Upper lobe of left lung (tissue), 4 donors: Measurements from ENCODE around the gene TSPOAP1.

Experiments
- POLR2A ChIP-seq, 4 donors: fragments of 450-650 bp; IDR thresholded peaks; one replicate each; pipeline ENCODE4 v1.5.1; 2016 to 2017; ENCODE audit warnings: antibody characterized with exemption in 4 of 4, mild to moderate bottlenecking in 2 of 4
- POLR2AphosphoS5 ChIP-seq, 2 donors: sonication (generic); formaldehyde crosslinking; IDR thresholded peaks; one replicate each; pipeline ENCODE4 v1.5.1; 2017; ENCODE audit warnings: antibody characterized with exemption in 2 of 2

DNA sequence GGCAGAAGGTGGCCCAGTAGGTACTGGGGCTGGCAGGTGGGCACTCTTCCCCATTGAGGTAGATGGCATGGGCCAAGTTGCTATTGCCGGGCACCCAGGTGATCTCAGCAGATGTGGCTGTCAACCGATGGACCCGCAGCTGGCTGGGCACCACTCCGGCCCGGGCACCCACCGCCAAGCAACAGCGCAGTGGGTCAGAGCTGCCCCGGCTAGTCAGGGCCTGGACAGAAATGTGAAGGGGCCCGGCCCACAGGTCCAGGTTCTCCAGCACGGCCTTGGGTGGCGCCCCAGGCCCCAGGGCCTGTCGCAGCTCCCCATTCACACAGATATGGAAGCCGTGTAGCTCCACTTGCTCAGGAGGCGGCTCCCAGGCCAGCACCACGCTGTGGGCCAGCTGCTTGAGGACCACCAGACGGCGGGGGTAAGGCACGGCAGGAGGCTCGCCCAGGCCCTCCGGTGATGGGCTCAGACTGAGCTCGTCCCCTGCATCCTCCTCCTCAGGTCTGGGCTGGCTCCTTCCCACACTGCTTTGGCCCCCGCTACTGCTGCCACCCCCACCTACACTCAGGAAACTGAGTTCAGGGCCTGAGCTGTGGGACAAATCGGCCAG lies 16.5 kb downstream of the TSPOAP1 start:
- TF ChIP-seq POLR2A (IDR thresholded peaks at IDR 0.05) (no peak), POLR2AphosphoS5 (IDR thresholded peaks at IDR 0.05) (no peak)
